SW480 (cell line): ENCODE results near the gene ARID4B.
"Not testable (repeated sequence)": the region's sequence is repeated elsewhere in the genome, so short reads cannot be mapped to it uniquely, and the experiment has no call there.

Experiments
- DNase-seq: peaks from one replicate; pipeline ENCODE4 v3.0.0-alpha.2; 2016; ENCODE audit warnings: low spot score

Gene ARID4B

GRCh38 chr1:235160383-235160956 lies 167.5 kb downstream of the ARID4B start:
- no peak for DNase-seq

DNA sequence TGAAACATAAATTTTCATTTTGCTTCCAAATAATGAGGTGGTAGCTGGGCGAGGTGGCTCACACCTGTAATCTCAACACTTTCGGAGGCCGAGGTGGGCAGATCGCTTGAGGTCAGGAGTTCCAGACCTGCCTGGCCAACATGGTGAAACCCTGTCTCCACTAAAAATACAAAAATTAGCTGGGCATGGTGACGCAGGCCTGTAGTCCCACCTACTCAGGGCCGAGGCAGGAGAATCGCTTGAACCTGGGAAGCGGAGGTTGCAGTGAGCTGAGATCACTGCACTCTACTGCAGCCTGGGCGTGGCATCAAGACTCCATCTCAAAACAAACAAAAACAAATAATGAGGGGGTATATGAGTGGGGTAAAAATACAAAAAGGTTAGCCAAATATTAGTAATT lies 168.0 kb downstream of the ARID4B start:
- DNase-seq: not testable (repeated sequence)

DNA sequence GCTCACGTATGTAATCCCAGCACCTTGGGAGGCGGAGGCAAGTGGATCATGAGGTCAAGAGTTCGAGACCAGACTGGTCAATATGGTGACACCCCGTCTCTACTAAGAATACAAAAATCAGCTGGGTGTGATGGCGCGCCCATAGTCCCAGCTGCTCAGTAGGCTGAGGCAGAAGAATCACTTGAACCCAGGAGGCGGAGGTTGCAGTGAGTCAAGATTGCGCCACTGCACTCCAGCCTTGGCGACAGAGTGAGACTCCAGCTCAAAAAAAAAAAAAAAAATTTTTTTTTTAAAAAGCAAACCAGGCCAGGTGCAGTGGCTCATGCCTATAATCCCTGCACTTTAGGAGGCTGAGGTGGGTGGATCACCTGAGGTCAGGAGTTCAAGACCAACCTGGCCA lies 168.7 kb downstream of the ARID4B start:
- DNase-seq: not testable (repeated sequence)

GRCh38 chr1:235158680-235159079 lies 169.3 kb downstream of the ARID4B start:
- DNase-seq: no peak

DNA sequence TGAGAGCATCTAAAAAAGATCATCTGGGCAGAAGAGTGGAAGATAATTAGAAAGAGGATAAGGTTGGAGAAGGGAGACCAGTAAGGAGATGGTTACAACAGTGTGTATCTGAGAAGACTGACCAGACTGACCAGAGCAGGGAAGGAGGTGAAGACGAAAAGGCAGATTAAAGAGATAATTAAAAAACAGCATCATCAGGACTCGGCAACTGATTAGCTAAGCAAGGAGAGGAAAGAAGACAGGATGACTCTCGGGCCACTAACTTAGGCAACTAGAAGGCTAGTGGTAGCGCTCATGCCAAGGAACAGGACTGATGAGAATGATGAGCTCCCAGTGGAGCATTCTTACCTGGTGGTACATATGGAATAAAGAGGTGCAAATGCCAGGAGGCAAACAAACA lies 170.8 kb downstream of the ARID4B start:
- no peak for DNase-seq

- DNase-seq: no peak
Measured at GRCh38 chr1:235156740-235157139, 171.2 kb downstream of the ARID4B start.

DNA sequence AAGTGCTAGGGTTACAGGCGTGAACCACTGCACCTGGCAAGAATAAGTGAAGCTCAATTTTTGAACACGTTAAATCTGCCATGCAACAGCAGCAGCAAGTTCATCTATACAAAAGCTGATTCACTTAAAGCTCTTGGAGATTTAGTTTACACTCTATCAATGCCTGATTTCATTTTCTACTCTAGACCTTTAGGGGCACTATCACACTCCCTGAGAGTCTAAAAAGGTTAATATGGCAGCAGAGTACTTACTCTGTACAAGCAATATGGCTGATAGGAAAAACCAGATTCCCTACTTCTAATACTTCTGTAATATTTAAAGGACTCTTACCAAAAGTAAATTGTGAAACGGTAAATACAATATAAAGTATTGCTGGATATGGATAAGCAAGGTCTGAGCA lies 171.7 kb downstream of the ARID4B start:
- no peak for DNase-seq

GRCh38 chr1:235152235-235152634 lies 175.7 kb downstream of the ARID4B start:
- DNase-seq: no peak

DNA sequence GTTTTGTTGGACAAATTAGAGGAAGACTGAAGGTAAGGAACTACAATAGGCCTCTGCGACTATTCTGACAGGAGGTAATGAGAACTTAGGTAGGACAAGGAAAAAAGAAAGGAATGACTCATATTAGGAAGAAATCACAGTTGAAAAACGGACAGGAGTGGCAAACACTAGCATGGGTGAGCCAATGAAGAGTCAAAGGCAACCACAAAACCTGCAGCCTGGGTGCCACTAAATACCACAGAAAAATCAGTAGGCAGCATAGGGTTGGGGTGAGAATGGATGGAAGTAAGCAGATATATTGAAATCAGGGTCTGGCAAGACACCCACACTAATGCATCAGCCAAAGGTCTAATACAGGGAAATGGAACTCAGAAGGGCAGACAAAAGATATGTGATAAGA lies 176.9 kb downstream of the ARID4B start:
- no peak for DNase-seq

GRCh38 chr1:235149824-235150223 lies 178.2 kb downstream of the ARID4B start:
- no peak for DNase-seq

DNA sequence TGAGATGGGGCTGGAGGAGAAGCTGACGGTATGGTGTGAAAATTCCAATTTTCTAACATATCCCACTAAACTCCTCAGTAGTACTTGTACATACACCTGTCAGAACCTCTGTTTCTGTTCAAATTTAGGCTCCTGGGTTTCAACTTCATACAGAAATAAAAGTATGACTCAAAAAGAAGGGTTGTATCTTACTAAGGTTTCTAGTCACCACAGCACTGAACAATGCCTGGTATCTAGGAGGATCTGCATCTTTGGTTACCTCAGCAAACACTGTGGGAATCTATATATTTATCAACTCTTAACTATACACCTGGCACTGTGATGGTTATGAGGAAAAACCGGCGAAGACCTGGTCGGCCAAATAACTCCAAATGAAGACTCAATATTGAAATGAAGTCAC lies 180.7 kb downstream of the ARID4B start:
- DNase-seq: no peak

DNA sequence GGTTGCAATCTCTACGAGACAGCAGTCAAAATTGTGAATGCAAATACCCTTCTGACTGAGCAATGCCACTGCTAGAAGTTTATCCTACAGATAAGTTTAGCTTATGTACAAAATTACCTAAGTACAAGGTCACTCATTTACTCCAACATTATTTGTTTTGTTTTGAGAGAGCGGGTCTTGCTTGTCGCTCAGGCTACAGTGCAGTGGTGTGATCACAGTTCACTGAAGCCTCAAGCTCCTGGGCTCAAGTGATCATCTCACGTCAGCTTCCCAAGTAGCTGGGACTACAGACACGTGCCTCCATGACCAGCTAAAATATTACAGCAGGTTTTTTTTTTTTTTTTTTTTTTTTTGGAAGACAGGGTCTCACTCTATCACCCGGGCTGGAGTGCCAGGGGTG lies 182.3 kb downstream of the ARID4B start:
- no peak for DNase-seq

GRCh38 chr1:235142991-235143390 lies 185.0 kb downstream of the ARID4B start:
- DNase-seq: no peak

DNA sequence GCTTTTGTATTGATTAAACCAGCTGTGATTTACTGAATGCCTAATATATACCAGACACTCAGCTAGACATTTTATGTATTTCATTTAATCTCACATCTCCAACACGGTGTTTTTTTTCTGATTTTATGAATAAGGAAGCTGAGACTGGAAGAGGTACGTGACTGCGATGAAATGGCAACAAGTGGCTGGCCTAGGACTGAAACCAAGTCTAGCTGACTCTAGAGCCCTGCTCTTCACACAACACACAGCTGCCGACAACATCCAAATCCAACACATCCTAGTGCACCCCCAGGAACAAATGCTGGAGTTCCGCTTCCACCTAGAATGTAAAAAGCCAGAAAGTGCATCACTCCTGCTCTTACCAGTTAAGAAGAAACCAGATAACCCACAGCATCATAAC lies 188.7 kb downstream of the ARID4B start:
- DNase-seq: no peak

- no peak for DNase-seq
Measured at GRCh38 chr1:235138821-235139220, 189.2 kb downstream of the ARID4B start.

- no peak for DNase-seq
Measured at GRCh38 chr1:235136111-235136510, 191.9 kb downstream of the ARID4B start.

DNA sequence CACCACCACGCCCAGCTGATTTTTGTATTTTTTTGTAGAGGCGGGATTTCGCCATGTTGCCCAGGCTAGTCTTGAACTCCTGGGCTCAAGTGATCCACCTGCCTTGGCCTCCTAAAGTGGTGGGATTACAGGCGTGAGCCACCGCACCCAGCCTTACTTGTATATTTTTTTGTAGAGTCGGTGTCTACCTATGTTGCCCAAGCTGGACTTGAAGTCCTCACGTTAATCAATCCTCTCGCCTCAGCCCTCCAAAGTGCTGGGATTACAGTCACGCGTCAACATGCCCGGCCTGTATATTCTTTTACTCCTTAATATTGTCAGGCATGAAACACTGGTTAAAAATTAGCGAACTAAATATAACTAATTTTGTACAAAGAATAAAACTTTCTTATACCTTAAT lies 193.8 kb downstream of the ARID4B start:
- no peak for DNase-seq

- DNase-seq: no peak
Measured at GRCh38 chr1:235133086-235133485, 194.9 kb downstream of the ARID4B start.

DNA sequence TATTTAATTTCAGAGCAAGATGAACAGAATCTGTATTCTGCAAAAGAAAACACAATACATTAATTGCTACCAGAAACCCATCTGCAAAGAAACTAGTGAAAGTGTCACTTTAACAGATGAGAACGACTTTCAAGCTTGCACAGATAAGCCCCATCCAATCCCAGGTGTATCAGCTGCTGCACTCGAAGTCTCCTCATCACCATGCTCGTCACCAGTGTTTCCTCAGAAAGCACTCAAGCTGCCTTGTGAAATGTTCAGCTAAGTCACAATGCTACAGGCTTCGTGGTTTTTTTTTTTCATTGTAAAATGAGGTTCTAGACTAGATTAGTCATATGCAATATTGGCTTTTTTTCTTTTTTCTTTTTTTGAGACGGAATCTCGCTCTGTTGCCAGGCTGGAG lies 196.0 kb downstream of the ARID4B start:
- no peak for DNase-seq

DNA sequence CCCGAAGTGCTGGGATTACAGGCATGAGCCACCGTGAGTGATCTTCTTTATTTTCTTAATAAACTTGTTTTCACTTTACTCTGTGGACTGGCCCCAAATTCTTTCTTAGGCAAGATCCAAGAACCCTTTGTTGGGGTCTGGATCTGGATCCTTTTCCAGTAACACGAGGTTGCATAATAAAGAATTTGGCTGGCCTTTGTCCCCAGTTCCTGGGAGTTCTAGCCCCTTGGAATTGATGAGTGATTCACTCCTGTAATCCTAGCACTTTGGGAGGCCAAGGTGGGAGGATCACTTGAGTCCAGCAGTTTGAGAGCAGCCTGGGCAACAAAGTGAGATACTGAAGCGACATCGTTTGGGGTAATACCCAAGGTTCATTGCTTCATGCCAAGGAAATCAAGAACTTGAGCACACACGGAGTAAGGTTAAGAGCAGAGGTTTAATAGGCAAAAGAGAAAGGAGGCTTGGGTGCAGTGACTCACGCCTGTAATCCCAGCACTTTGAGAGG lies 197.2 kb downstream of the ARID4B start:
- no peak for DNase-seq

DNA sequence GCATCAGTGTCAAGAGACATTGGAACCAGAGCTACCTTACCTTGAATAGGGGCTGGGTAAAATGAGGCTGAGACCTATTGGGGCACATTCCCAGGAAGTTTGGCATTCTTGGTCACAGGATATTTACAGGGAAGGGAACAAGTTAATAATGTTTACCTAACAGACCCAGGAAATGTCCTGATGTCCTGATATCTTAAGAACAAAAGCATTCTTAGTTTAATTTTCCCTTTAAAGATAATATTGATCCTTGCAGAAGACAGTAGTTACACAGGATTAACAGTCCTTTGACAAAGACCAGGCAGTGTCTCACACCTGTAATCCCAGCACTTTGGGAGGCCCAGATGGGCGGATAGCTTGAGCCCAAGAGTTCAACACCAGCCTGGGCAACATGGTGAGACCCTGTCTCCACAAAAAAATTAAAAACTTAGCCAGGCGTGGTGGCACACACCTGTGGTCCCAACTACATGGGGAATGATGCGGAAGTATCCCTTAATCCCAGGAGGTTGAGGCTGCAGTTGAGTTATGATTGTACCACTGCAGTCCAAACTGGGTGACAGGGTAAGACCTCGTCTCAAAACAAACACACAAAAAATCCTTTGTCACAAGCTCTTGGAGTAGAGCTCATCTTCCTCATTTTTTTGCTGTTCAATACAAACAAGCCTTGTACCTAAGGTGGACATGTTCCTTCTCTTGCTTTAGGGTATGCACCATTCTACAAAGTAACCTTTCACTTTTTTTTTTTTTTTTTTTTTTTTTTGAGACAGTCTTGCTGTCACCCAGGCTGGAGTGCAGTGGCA lies 198.0 kb downstream of the ARID4B start:
- DNase-seq: no peak

GRCh38 chr1:235128456-235129328 lies 199.3 kb downstream of the ARID4B start, which contains the start of gene TOMM20:
TSS of gene TOMM20 (minus strand) at chr1:235128837. CDS start at chr1:235128715, 122 bp downstream.
- DNase-seq: peak; percentile 98
